GM20000 (cell line): Measurements from ENCODE around the gene IGFBPL1.
"Not testable (repeated sequence)": the region's sequence is repeated elsewhere in the genome, so short reads cannot be mapped to it uniquely, and the experiment has no call there.

Experiments
- DNase-seq: peaks from one replicate; pipeline ENCODE4 v3.0.0; 2012; ENCODE audit warnings: low spot score
- TF ChIP-seq, protein P1 (sequence below): IDR thresholded peaks from 2 replicates; pipeline ENCODE4 v1.5.1; 2012; ENCODE audit warnings: mild to moderate bottlenecking, control low read depth; ENCODE audit errors: extremely low read depth, missing control alignments

IGFBPL1 gene

DNA sequence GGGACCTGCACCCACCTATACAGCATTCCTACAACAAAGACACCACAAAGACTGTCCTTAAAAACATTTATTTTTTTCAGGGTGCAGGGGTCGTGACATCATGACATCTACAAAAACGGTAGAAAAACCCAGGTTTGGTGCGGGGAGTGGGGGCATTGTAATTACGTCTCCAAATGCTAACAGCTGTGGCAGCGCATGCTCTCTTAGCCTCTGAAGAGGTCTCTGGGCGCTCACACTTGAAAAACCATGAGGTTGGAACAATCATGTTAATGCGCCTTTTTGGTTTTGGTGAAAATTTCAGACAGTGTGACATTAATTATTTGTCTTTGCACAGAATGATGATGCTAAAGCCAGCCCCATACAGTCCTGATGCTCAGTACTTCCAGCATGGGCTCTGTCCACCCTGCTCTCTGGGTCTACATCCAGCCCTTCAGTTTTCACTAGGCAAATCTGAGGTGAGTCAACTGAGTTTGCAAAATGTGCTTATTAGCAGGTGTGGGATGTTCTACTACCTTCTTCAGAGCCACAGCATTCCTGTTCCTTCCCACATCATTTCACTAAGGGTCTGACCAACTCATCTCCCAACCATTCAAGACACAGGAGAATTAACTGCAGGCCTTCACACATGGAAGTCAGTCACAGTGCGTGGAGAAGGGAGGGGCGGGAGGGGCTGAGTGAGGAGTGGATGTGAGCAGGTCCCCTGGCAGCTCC lies 17.6 kb downstream of the IGFBPL1 start:
- TF ChIP-seq, protein P1, sequence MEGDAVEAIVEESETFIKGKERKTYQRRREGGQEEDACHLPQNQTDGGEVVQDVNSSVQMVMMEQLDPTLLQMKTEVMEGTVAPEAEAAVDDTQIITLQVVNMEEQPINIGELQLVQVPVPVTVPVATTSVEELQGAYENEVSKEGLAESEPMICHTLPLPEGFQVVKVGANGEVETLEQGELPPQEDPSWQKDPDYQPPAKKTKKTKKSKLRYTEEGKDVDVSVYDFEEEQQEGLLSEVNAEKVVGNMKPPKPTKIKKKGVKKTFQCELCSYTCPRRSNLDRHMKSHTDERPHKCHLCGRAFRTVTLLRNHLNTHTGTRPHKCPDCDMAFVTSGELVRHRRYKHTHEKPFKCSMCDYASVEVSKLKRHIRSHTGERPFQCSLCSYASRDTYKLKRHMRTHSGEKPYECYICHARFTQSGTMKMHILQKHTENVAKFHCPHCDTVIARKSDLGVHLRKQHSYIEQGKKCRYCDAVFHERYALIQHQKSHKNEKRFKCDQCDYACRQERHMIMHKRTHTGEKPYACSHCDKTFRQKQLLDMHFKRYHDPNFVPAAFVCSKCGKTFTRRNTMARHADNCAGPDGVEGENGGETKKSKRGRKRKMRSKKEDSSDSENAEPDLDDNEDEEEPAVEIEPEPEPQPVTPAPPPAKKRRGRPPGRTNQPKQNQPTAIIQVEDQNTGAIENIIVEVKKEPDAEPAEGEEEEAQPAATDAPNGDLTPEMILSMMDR = no peak
- no peak for DNase-seq

- no peak for DNase-seq
- TF ChIP-seq, protein P1 = no peak
Observed at GRCh38 chr9:38405785-38406184, 18.5 kb downstream of the IGFBPL1 start.

DNA sequence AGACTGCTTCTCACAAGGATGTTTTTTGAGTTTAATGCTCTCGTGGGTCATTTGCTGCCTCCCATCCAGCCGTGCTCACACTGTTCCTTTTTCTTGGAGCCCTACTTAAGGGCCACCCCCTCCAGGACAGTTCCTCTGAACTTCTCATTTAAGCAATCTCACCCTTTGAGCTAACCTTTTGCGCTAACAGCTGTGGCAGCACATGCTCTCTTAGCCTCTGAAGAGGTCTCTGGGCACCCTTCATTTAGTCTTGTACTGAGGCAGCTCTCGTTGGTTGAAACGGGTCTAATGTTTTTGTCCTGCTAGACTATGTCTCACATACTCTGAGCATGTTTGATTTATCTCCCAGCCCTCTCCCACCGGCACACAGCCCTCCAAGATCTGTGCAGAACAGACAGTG lies 19.9 kb downstream of the IGFBPL1 start:
- no peak for DNase-seq
- TF ChIP-seq, protein P1 = no peak

DNA sequence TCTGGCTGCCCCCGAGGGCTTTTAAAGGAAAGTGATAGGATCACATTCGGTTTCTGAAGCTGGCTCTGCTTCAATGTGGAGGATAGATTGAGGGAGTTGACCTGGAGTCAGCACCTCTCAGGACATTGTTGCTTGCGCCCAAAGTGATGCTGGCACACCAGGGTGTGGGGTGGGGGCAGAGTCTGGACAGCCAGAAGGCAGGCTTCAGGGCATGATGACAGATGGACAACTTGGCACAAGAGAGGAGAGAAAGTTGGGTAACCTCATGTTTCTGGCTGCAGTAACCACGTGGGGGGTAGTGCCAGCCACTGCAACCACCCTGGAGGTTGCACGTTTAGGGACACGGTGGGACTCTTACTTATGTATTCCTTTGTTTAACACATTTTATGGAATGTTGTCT lies 22.3 kb downstream of the IGFBPL1 start:
- DNase-seq = no peak
- TF ChIP-seq, protein P1 = no peak

- not testable (repeated sequence) for DNase-seq
Observed at GRCh38 chr9:38399191-38399590, 25.1 kb downstream of the IGFBPL1 start.

GRCh38 chr9:38396371-38396671 lies 27.9 kb downstream of the IGFBPL1 start:
- TF ChIP-seq, protein P1 = no peak

DNA sequence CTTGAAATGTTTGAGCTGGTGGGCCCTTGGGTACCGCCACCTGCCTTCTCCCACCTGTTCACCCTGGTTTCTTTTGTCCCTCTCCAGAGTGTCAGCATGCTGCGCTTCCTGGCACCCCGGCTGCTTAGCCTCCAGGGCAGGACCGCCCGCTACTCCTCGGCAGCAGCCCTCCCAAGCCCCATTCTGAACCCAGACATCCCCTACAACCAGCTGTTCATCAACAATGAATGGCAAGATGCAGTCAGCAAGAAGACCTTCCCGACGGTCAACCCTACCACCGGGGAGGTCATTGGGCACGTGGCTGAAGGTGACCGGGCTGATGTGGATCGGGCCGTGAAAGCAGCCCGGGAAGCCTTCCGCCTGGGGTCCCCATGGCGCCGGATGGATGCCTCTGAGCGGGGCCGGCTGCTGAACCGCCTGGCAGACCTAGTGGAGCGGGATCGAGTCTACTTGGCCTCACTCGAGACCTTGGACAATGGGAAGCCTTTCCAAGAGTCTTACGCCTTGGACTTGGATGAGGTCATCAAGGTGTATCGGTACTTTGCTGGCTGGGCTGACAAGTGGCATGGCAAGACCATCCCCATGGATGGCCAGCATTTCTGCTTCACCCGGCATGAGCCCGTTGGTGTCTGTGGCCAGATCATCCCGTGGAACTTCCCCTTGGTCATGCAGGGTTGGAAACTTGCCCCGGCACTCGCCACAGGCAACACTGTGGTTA lies 28.4 kb downstream of the IGFBPL1 start:
- DNase-seq = no peak
- TF ChIP-seq, protein P1 = no peak

More at GRCh38 chr9:38396371-38396671, 27.9 kb downstream of the IGFBPL1 start:
- no peak for DNase-seq

GRCh38 chr9:38394416-38394815 lies 29.8 kb downstream of the IGFBPL1 start:
- DNase-seq = no peak

More at GRCh38 chr9:38394416-38394815, 29.8 kb downstream of the IGFBPL1 start:
- TF ChIP-seq, protein P1 = no peak
